Measurements from ENCODE around the gene SLC35A3. TPM values are rescaled to one million over a fixed set of nuclear protein-coding genes. Genes with fewer than 3 reads are reported as not detected.

Gene SLC35A3
- total and polyA plus RNA-seq, 10 of the 15 experiments (the other 5 are each of a cell fraction or from before 2014, with no cell fraction given) = 3.6 to 24.3 (median 15.4) TPM

GRCh38 chr1:100075773-100076172 lies 106.0 kb downstream of the SLC35A3 start (continued):
- TF ChIP-seq IKZF1 (conservative IDR thresholded peaks at IDR 0.05) = peak; percentile 92
- TF ChIP-seq JUND (IDR thresholded peaks at IDR 0.05; ENCODE audit: low read depth, low read length) = peak; percentile 89
- peak; percentile 75 for TF ChIP-seq FOXM1 (IDR thresholded peaks at IDR 0.05; ENCODE audit: low read depth, low read length)
- TF ChIP-seq ZNF217 (IDR thresholded peaks at IDR 0.05) = peak; percentile 86; the same call in 1 of the 2 replicates
- no peak for TF ChIP-seq HDAC6 (IDR thresholded peaks at IDR 0.05; ENCODE audit: unreplicated experiment)
- peak; percentile 65 for TF ChIP-seq GATAD2B (conservative IDR thresholded peaks at IDR 0.05; ENCODE audit: low read depth)
- TF ChIP-seq ZNF687 (IDR thresholded peaks at IDR 0.05) = peak; percentile 40; the same call in 1 of the 2 replicates
- TF ChIP-seq LARP7 (IDR thresholded peaks at IDR 0.05) = no peak
- peak; percentile 74; the same call in 1 of the 2 replicates for TF ChIP-seq RAD51 (IDR thresholded peaks at IDR 0.05)
- peak; percentile 96 for TF ChIP-seq IKZF2 (IDR thresholded peaks at IDR 0.05)
- TF ChIP-seq ETV6 (conservative IDR thresholded peaks at IDR 0.05 in 1 of 2, IDR thresholded peaks at IDR 0.05 in 1 of 2; ENCODE audit: borderline replicate concordance in 1 of 2, low read depth in 1 of 2) = peak in 1 of 2 experiments; percentile 87; a peak in 2 of 4 replicates
- peak; percentile 84 for TF ChIP-seq RELB (IDR thresholded peaks at IDR 0.05; ENCODE audit: low read depth)
- no peak for TF ChIP-seq NFXL1 (IDR thresholded peaks at IDR 0.05; ENCODE audit: borderline replicate concordance)
- peak; percentile 72; the same call in 1 of the 2 replicates for TF ChIP-seq ZNF24 (IDR thresholded peaks at IDR 0.05)
- TF ChIP-seq MTA2 (IDR thresholded peaks at IDR 0.05; ENCODE audit: low read depth) = peak; percentile 85
- TF ChIP-seq MEF2B (IDR thresholded peaks at IDR 0.05; ENCODE audit: partially characterized antibody, poor library complexity, severe bottlenecking) = peak; percentile 54
- peak; percentile 82 for TF ChIP-seq SKIL (IDR thresholded peaks at IDR 0.05; ENCODE audit: low read depth, poor library complexity, severe bottlenecking)
- no peak for TF ChIP-seq ZBTB40 (IDR thresholded peaks at IDR 0.05; ENCODE audit: borderline replicate concordance)
- no peak for TF ChIP-seq BRCA1 (IDR thresholded peaks at IDR 0.05; ENCODE audit: low read depth, low read length)
